A549 (cell line): ENCODE measurements around the gene SPOP. TPM values are rescaled to one million over a fixed set of nuclear protein-coding genes. Genes with fewer than 3 reads are reported as not detected.
A peak's percentile ranks its signal among the peaks of the same experiment; 100 is the strongest.

ENCODE experiments used
- ATAC-seq, 2 experiments: fragments of 200-7000 bp in 1 of 2; fragments of >200 bp in 1 of 2; cut with Nextera tagmentation in 1 of 2; cut with Tn5 transposase in 1 of 2; 3 replicates each; pipeline versions ENCODE4 v1.8.0 to v1.9.1; 2018 to 2020; ENCODE audit warnings: mild to moderate bottlenecking in 1 of 2, moderate library complexity in 1 of 2
- CTCF ChIA-PET: fragments of 300-600 bp; sonication (Branson Sonifier 250); formaldehyde crosslinking; extraction: SDS; loops from one replicate; lab custom pipeline; 2021; ENCODE audit warnings: antibody characterized with exemption, inconsistent platforms; lab: Yijun Ruan, JAX
- POLR2A ChIA-PET: fragments of 350-600 bp; formaldehyde crosslinking; extraction: SDS; loops from one replicate; lab custom pipeline; 2021; ENCODE audit warnings: antibody characterized with exemption, inconsistent platforms; lab: Yijun Ruan, JAX
- DNase-seq, 2 experiments: peaks; one replicate each; pipeline versions ENCODE4 v3.0.0 to v3.0.0-alpha.2; 2011 to 2016; ENCODE audit warnings: low read depth in 1 of 2, low spot score in 1 of 2
- FAIRE-seq: peaks from 2 replicates; lab custom pipeline; 2011; peaks lifted over from hg19 to GRCh38; lab: Jason Lieb, UNC
- H3K27ac ChIP-seq, 2 experiments: fragments of >200 bp; sonication (Bioruptor Twin); formaldehyde crosslinking; 3 replicates each; pipeline ENCODE4 v1.5.1; 2016 to 2017
- H3K4me1 ChIP-seq: fragments of >200 bp; sonication (Bioruptor Twin); formaldehyde crosslinking; 3 replicates; pipeline ENCODE4 v1.6.1; 2016
- H3K4me2 ChIP-seq: fragments of >200 bp; sonication (Bioruptor Twin); formaldehyde crosslinking; 3 replicates; pipeline ENCODE4 v1.6.1; 2016
- H3K4me3 ChIP-seq: fragments of >200 bp; sonication (Bioruptor Twin); formaldehyde crosslinking; 3 replicates; pipeline ENCODE4 v1.5.1; 2016
- H3K9me3 ChIP-seq: fragments of >200 bp; sonication (Bioruptor Twin); formaldehyde crosslinking; 3 replicates; pipeline ENCODE4 v1.6.1; 2016
- ATOH8 ChIP-seq: fragments of 250-450 bp; sonication (Bioruptor Pico); IDR thresholded peaks from 2 replicates; pipeline ENCODE4 v1.5.0; 2020; ENCODE audit warnings: low read depth, mild to moderate bottlenecking, moderate library complexity
- CBX2 ChIP-seq: fragments of 200-600 bp; sonication (generic); IDR thresholded peaks from 2 replicates; pipeline ENCODE4 v1.6.1; 2016; ENCODE audit warnings: low read depth, mild to moderate bottlenecking, borderline replicate concordance
- CHD4 ChIP-seq: fragments of 200-600 bp; sonication (generic); IDR thresholded peaks from 2 replicates; pipeline ENCODE4 v1.6.1; 2016; ENCODE audit warnings: antibody characterized with exemption, mild to moderate bottlenecking, borderline replicate concordance
- CTCF ChIP-seq: fragments of >200 bp; sonication (Bioruptor Twin); formaldehyde crosslinking; IDR thresholded peaks from 3 replicates; pipeline ENCODE4 v1.5.1; 2016
- E2F6 ChIP-seq: IDR thresholded peaks from 2 replicates; pipeline ENCODE4 v1.6.1; 2012; ENCODE audit warnings: low read depth, borderline replicate concordance
- EHF ChIP-seq: fragments of 250-450 bp; sonication (Bioruptor Pico); IDR thresholded peaks from 2 replicates; pipeline ENCODE4 v1.5.0; 2020; ENCODE audit warnings: mild to moderate bottlenecking
- EHMT2 ChIP-seq: fragments of 200-600 bp; sonication (generic); IDR thresholded peaks from 2 replicates; pipeline ENCODE4 v1.6.1; 2016; ENCODE audit warnings: antibody characterized with exemption, low read depth, mild to moderate bottlenecking, moderate library complexity
- ELK1 ChIP-seq: fragments of 150-350 bp; IDR thresholded peaks from 2 replicates; pipeline ENCODE4 v1.6.1; 2014; ENCODE audit warnings: low read depth, mild to moderate bottlenecking, low read length
- GATA3 ChIP-seq: IDR thresholded peaks from 2 replicates; pipeline ENCODE4 v1.6.1; 2012; ENCODE audit warnings: borderline replicate concordance
- HEYL ChIP-seq: fragments of 250-450 bp; sonication (Bioruptor Pico); IDR thresholded peaks from 2 replicates; pipeline ENCODE4 v1.8.0; 2021; ENCODE audit warnings: mild to moderate bottlenecking, moderate library complexity
- KDM1A ChIP-seq: fragments of 200-600 bp; sonication (generic); IDR thresholded peaks from 2 replicates; pipeline ENCODE4 v1.6.1; 2016; ENCODE audit warnings: low read depth, mild to moderate bottlenecking
- KDM5A ChIP-seq: fragments of 200-600 bp; sonication (generic); IDR thresholded peaks from 2 replicates; pipeline ENCODE4 v1.6.1; 2016; ENCODE audit warnings: antibody characterized with exemption, mild to moderate bottlenecking
- MAFK ChIP-seq: fragments of 450-650 bp; IDR thresholded peaks from 2 replicates; pipeline ENCODE4 v1.6.1; 2014; ENCODE audit not compliant: partially characterized antibody
- NR3C1 ChIP-seq: fragments of >200 bp; sonication (Bioruptor Twin); formaldehyde crosslinking; IDR thresholded peaks from 3 replicates; pipeline ENCODE4 v1.6.1; 2017
- PHF8 ChIP-seq: fragments of 200-600 bp; sonication (generic); IDR thresholded peaks from 2 replicates; pipeline ENCODE4 v1.6.1; 2016; ENCODE audit warnings: low read depth, mild to moderate bottlenecking, antibody characterized with exemption, moderate library complexity, borderline replicate concordance
- POLR2AphosphoS2 ChIP-seq: conservative IDR thresholded peaks from 2 replicates; pipeline ENCODE4 v1.6.1; 2012; ENCODE audit warnings: low read length, improper control_type of control experiment, inconsistent platforms
- RARB ChIP-seq: fragments of 250-450 bp; sonication (Bioruptor Pico); IDR thresholded peaks from 2 replicates; pipeline ENCODE4 v1.8.0; 2021; ENCODE audit warnings: mild to moderate bottlenecking, moderate library complexity
- RCOR1 ChIP-seq: fragments of 150-350 bp; IDR thresholded peaks from 2 replicates; pipeline ENCODE4 v1.6.1; 2014; ENCODE audit warnings: antibody characterized with exemption, low read length, low read depth
- SMC3 ChIP-seq: fragments of >200 bp; sonication (Bioruptor Twin); formaldehyde crosslinking; IDR thresholded peaks from 3 replicates; pipeline ENCODE4 v1.6.1; 2018; ENCODE audit warnings: inconsistent platforms
- TFCP2L1 ChIP-seq: fragments of 250-450 bp; sonication (Bioruptor Pico); IDR thresholded peaks from 2 replicates; pipeline ENCODE4 v1.5.0; 2021; ENCODE audit warnings: mild to moderate bottlenecking
- ZC3H11A ChIP-seq: fragments of 450-650 bp; IDR thresholded peaks from 2 replicates; pipeline ENCODE4 v1.6.1; 2014; ENCODE audit warnings: antibody characterized with exemption, mild to moderate bottlenecking
- ZFP36 ChIP-seq: fragments of 450-650 bp; IDR thresholded peaks from 2 replicates; pipeline ENCODE4 v1.6.1; 2014; ENCODE audit warnings: borderline replicate concordance; ENCODE audit not compliant: partially characterized antibody
- ZNF302 ChIP-seq: fragments of 250-450 bp; sonication (Bioruptor Pico); IDR thresholded peaks from 2 replicates; pipeline ENCODE4 v1.9.0; 2021; ENCODE audit warnings: inconsistent platforms, mild to moderate bottlenecking, moderate library complexity
- WGBS: methylation state at CpG from one replicate; pipeline ENCODE4 v1.1.6; 2017; ENCODE audit errors: missing lambda C conversion rate; 5-methylcytosine and 5-hydroxymethylcytosine counted together
- polyA plus RNA-seq, 4 experiments: library from polyadenylated mRNA; depleted of rRNA in 3 of 4; stranded (reverse); fragments of >200 nt; fragmentation: RNase III in 1 of 4; extraction: RNeasy Plus Mini Kit Qiagen cat#74134 plus additional on column Dnase treatment in 1 of 4; gene quantifications; 2 replicates in 3 of 4; 3 replicates in 1 of 4; pipeline ENCODE4 v1.2.3, GENCODE V29; 2011 to 2017
- TF ChIP-seq, protein P1 (sequence below): IDR thresholded peaks from 2 replicates; pipeline ENCODE4 v1.6.1; 2012
- TF ChIP-seq, protein P2 (sequence below): fragments of 250-450 bp; sonication (Bioruptor Pico); IDR thresholded peaks from 2 replicates; pipeline ENCODE4 v1.5.0; 2021; ENCODE audit warnings: mild to moderate bottlenecking, moderate library complexity, borderline replicate concordance
- TF ChIP-seq, protein P3 (sequence below): fragments of >200 bp; sonication (Bioruptor Twin); formaldehyde crosslinking; IDR thresholded peaks from 2 replicates; pipeline ENCODE4 v1.6.1; 2016

The SPOP gene
- polyA plus RNA-seq, 2 of the 4 experiments (the other 2 are of a cell fraction) = 49.5 to 57.2 TPM

- TF ChIP-seq NR3C1 (no peak), E2F6 (no peak), ELK1 (no peak), HEYL (no peak), KDM5A (no peak), CTCF (peak; percentile 99), ZNF302 (CRISPR knock-in tag) (no peak), CBX2 (no peak), ATOH8 (CRISPR knock-in tag) (no peak), EHF (CRISPR knock-in tag) (no peak), CHD4 (no peak), ZC3H11A (no peak), ZFP36 (no peak), RCOR1 (no peak), PHF8 (no peak)
- TF ChIP-seq, protein P1, sequence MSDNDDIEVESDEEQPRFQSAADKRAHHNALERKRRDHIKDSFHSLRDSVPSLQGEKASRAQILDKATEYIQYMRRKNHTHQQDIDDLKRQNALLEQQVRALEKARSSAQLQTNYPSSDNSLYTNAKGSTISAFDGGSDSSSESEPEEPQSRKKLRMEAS = peak; percentile 85
- TF ChIP-seq, protein P2, sequence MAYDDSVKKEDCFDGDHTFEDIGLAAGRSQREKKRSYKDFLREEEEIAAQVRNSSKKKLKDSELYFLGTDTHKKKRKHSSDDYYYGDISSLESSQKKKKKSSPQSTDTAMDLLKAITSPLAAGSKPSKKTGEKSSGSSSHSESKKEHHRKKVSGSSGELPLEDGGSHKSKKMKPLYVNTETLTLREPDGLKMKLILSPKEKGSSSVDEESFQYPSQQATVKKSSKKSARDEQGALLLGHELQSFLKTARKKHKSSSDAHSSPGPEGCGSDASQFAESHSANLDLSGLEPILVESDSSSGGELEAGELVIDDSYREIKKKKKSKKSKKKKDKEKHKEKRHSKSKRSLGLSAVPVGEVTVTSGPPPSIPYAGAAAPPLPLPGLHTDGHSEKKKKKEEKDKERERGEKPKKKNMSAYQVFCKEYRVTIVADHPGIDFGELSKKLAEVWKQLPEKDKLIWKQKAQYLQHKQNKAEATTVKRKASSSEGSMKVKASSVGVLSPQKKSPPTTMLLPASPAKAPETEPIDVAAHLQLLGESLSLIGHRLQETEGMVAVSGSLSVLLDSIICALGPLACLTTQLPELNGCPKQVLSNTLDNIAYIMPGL (CRISPR knock-in tag) = no peak
- TF ChIP-seq, protein P3, sequence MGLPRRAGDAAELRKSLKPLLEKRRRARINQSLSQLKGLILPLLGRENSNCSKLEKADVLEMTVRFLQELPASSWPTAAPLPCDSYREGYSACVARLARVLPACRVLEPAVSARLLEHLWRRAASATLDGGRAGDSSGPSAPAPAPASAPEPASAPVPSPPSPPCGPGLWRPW = no peak
These were observed 121.5 kb downstream of the SPOP start (continued) for GRCh38 chr17:49556223-49556943.

DNA sequence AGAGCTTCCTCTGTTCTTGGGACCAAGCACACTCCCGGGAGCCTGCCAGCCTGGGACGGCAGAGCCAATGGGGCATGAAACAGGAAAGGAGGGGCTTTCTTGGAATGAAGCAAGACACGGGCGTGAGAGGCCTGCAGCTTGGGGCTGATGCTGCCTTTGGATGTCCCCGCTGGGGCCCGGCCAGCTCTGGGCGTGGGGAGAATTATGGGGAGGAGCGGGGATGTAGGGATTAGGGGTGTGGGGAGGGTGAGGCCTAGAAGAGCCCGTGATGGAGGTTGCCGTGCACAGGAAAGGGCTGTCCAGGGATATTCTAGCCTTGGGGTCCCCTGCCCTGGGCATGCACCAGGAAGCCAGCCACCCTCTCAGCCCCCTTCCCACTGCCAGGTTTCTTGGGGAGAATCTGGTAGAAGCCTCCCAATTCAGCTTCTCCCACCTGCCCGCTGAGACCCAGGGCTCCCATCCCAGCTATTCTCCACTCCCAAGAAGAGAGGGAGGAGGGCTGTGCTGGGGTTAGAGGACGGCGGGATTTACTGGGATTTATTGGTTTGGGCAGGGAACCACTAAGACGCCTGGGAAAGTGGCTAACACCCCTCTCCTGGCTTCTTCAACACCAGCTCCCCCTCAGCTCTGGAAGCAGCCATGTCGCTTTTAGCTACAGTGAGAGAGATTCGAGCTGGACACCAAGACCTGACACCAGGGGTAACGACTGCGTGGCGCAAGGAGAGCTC is 122.2 kb downstream of the SPOP start:
- ChIA-PET POLR2A (no interaction called here), CTCF (interaction anchor here (0.6 to 40.8 kb wide), 66 partner anchors 15 to 1273 kb away, joined by 3 to 2008 read pairs (median 9); partner anchors contain the start of genes FAM117A, NGFR, NXPH3 and PHB1)
- Histone ChIP-seq H3K9me3 (no peaks in the 10 kb centered on the region), H3K27ac (peak overlapping the region; percentile 46 to 64), H3K4me3 (no peak overlapping the region), H3K4me2 (peak overlapping the region; percentile 56), H3K4me1 (0 out of 3 replicates have a peak, but pooled peaks cover 3% of the 10 kb centered on the region)
- 66% methylated on average over 19 of the region's 19 CpGs for WGBS
- DNase-seq (no peak), FAIRE-seq (no peak), ATAC-seq (no peak)
- TF ChIP-seq E2F6 (no peak), SMC3 (no peak), EHMT2 (no peak), TFCP2L1 (CRISPR knock-in tag) (no peak), MAFK (no peak), KDM1A (no peak), HEYL (no peak), GATA3 (no peak), RARB (CRISPR knock-in tag) (no peak), POLR2AphosphoS2 (no peak)
